Right kidney (tissue), 9 donors: ENCODE measurements around the gene EARS2.
"Not testable (repeated sequence)": the region's sequence is repeated elsewhere in the genome, so short reads cannot be mapped to it uniquely, and the experiment has no call there.

Source experiments
- DNase-seq: peaks from one replicate; pipeline ENCODE4 v3.0.0-alpha.2; 2016
- long read RNA-seq, 8 donors: transcript quantifications; one replicate each; lab custom pipeline, GENCODE V29; 2026

Gene EARS2
- long read RNA-seq, donor 1, partial matches to known transcripts = 0 of 5 reads
- long read RNA-seq, donor 1, other reads (novel, unspliced or antisense) = 0 of 5 reads
- long read RNA-seq, donor 2, partial matches to known transcripts = 0 of 4 reads
- long read RNA-seq, donor 2, other reads (novel, unspliced or antisense) = 0 of 4 reads
- long read RNA-seq, donor 3, partial matches to known transcripts = 5 of 18 reads
- long read RNA-seq, donor 3, other reads (novel, unspliced or antisense) = 10 of 18 reads
- long read RNA-seq, donor 4, transcript EARS2-201 (9 exons, 3,961 nt) = major isoform, 5 of 6 reads
- long read RNA-seq, donor 4, partial matches to known transcripts = 0 of 6 reads
- long read RNA-seq, donor 4, other reads (novel, unspliced or antisense) = 0 of 6 reads
- long read RNA-seq, donor 5, partial matches to known transcripts = 0 of 7 reads
- long read RNA-seq, donor 5, other reads (novel, unspliced or antisense) = 0 of 7 reads
- long read RNA-seq, donor 6, partial matches to known transcripts = 0 of 5 reads
- long read RNA-seq, donor 6, other reads (novel, unspliced or antisense) = 0 of 5 reads
- long read RNA-seq, donor 7 = 0 reads
- long read RNA-seq, donor 8, transcript EARS2-201 (9 exons, 3,961 nt) = major isoform, 7 of 13 reads
- long read RNA-seq, donor 8, partial matches to known transcripts = 0 of 13 reads
- long read RNA-seq, donor 8, other reads (novel, unspliced or antisense) = 0 of 13 reads

DNA sequence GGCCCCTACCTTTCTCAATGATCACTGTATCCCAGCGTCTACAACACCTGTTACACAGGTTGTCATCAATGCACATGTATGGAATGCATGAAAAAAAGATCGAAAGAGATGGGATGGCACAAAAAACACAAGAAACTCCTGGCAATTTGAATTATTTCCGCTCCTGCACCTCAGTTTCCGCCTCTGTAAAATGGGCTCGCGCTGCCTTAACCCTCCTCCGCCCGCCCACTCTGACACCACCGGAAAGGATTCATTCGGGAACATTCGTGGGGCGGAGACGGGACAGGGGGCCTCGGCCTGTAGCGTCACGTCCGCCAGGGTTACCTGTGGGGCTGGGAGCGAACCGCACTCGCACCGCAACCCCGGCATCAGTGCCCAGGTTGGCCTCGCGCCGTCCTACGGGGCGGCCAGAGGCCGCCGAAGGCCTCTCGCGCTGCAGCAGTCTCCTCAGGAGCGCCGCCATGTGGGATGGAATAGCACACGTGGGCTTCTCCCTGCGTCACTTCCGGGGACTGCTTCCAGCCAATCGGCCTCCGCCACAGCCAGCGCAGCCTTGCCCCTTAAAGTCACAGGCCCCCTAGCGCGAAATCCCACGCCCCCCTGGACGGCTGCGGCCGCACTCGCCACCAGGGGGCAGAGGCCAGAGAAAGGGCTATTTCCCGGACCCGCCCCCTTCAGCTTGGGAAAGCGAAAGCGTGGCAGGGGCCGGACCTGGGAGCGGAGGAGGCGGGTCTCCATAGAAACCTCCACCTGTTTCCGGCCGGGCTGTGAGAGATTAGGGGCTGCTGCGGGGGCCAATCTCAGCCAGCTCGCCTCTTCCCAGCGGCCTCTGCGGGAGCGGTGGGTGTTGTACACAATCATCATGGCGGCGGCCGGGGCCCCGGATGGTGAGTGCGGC is at the start of gene EARS2, which contains the start of gene UBFD1:
TSS of gene EARS2 (minus strand) at position 470 of the 898 bp plus-strand sequence. CDS start at position 463, 7 bp downstream.
TSS of gene UBFD1 (plus strand) at position 847 of the 898 bp plus-strand sequence. CDS start at position 863, 16 bp downstream.
- DNase-seq = peak; percentile 99

- DNase-seq = no peak
Observed at GRCh38 chr16:23597003-23597756, 40.0 kb upstream of the EARS2 start.

GRCh38 chr16:23595951-23596720 is 39.0 kb upstream of the EARS2 start, which contains the start of gene NDUFAB1:
NDUFAB1 (minus strand) TSS chr16:23596316; CDS start chr16:23596290, 26 bp downstream.
- peak; percentile 83 for DNase-seq

DNA sequence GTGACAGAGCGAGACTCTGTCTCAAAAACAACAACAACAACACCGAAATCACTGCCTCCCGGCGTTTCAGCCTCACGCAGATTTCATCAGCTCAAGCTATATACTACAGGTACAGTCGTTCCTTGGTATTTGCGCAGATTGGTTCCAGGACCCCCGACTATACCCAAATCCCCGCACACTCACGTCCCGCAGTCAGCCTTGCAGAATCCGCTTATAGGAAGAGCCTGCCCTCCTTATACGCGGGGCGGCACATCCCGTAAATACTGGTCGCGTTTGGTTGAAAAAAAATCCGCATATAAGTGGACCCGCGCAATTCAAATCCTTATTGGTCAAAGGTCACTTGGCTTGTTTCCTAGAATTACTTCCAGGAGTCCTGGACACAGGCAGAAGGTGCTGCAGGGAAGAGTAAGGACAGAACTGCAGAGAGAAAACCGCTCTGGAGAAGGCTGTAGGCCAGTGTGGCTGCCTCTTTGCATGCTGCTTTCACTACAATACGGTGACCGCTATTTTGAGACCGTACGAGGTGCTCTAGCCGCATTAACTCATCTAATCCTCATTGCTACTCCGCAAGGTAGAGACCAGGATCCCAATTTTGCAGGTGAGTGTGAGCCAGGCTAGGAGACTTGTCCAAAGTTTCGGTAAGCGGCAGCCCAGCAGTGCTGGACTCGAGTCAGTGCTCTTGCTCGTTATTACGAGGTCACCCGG is 38.2 kb upstream of the EARS2 start:
- DNase-seq = peak; percentile 8

- DNase-seq = no peak
Observed at GRCh38 chr16:23594186-23594585, 37.0 kb upstream of the EARS2 start.

DNA sequence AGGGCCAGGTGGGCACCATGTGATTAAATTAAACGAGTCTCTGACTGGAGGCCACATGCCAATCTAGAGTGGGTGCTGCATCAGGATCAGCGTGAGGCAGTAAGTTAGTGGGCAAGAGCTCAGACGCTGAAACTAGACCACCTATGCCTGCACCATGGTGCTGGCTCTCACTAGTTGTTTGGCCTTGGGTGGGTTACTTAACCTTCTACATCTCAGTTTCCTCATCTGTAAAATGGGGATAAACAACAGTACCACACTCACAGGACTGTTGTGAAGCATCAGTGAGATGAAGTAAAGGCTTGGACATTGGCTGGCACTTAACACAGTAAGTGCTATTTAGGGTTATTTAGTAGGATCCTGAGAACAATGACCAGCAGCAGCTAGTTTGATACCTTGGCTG is 33.0 kb upstream of the EARS2 start:
- DNase-seq = no peak

- DNase-seq = no peak
Observed at GRCh38 chr16:23587726-23588125, 30.6 kb upstream of the EARS2 start.

DNA sequence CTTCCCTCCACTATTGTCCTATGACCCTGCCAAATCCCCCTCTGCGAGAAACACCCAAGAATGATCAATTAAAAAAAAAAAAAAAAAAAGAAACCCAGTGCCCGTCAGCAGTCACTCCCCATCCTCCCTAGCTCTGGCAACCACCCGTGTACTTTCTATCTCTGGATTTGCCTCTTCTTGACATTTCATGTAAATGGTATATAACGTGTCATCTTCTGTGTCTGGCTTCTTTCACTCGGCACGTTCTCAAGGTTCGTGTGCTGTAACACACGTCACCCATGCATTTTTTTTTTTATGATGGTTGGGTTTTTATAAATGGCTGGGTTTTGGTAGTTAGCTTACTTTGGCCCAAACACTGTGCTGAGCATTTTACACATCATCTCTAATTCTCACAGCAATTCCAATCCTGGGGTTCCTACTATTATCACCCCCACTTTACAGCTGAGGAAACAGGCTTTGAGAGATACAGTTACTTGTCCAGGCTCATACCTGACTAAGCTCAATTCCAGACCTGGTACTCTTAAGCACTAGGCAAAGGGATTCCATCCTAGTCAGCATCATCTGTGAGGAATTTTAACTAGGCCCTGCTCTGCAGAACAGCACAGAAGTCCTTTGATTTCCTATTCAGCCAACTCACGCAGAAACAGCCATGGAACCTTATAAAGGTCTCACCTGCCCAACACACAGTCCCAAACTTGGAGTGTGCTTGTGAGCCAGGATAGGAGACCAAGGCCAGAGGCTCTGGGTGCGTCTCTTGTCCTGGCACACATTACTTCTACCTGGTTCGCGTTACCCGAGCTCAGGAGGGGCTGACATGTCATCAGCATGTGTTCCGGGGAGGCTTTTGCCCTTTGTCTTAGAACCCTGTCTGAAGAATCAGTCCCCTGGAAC is 27.3 kb upstream of the EARS2 start:
- DNase-seq = no peak

- not testable (repeated sequence) for DNase-seq
Observed at GRCh38 chr16:23583271-23583670, 26.1 kb upstream of the EARS2 start.

- DNase-seq = no peak
Observed at GRCh38 chr16:23581764-23582163, 24.6 kb upstream of the EARS2 start.

DNA sequence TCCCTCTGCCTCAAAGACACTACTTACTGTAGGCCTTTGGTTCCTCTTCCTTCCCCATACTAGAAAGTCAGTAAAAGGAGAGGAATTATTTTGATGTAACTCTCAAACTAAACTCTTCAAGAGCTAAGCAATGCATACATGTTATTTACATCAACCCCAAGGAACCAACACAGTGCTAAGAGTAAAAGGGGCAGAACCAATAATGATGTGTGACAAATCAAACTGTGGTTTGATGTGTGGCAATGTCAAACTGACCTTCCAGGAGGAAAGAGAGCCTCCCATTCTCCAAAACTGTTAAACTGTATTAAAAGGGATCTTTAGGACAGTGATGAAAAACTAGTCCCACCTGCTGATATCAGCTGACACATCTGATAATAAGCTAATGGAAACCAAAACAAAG is 23.2 kb upstream of the EARS2 start:
- DNase-seq = no peak

DNA sequence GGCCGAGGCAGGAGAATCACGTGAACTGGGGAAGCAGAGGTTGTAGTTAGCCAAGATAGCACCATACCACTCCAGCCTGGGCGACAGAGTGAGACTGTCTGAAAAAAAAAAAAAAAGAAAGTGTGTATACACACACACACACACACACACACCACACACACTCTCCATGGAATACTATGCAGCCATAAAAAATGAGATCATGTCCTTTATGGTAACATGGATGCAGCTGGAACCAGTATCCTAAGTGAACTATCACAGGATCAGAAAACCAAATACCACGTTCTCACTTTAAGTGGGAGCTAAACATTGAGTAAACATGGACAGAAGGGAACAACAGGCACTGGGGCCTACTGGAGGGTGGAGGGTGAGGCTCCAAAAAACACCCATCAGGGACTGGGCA is 22.2 kb upstream of the EARS2 start:
- no peak for DNase-seq

- no peak for DNase-seq
Observed at GRCh38 chr16:23578101-23578830, 21.1 kb upstream of the EARS2 start.

DNA sequence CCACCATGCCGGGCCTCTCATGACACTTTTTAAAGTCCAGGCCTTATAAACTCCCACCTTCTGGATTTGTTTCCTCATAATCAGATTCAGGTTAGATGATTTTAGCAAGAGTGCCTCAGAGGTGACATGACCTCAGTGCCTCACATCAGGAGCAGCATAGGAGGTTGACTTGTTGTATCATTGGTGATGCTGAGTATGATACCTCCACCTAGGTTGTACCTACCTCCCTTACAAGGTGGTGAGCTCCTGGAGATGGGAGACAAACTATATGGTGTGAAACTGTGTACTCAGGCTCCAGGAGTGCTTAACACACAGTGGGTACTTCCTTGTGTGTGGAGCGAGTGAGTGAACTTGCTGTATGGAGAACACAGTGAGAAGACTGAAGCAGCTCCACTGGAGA is 20.3 kb upstream of the EARS2 start:
- no peak for DNase-seq

- DNase-seq = no peak
Observed at GRCh38 chr16:23575834-23576233, 18.7 kb upstream of the EARS2 start.

GRCh38 chr16:23573817-23574216 is 16.7 kb upstream of the EARS2 start:
- DNase-seq = no peak

GRCh38 chr16:23572394-23572793 is 15.2 kb upstream of the EARS2 start:
- DNase-seq = no peak

- DNase-seq = no peak
Observed at GRCh38 chr16:23571895-23572294, 14.7 kb upstream of the EARS2 start.
